H1 (cell line): ENCODE measurements around the gene STK40. TPM values are rescaled to one million over a fixed set of nuclear protein-coding genes. Genes with fewer than 3 reads are reported as not detected.

ENCODE experiments used
- CTCF ChIA-PET: fragments of 300-600 bp; sonication (Branson Sonifier 250); formaldehyde crosslinking; loops from one replicate; lab custom pipeline; 2021; ENCODE audit not compliant: partially characterized antibody; lab: Charles Lee
- POLR2A ChIA-PET: fragments of 300-600 bp; sonication (Branson Sonifier 250); formaldehyde crosslinking; loops from one replicate; lab custom pipeline; 2021; ENCODE audit warnings: inconsistent platforms; ENCODE audit not compliant: partially characterized antibody; lab: Charles Lee
- DNase-seq, 2 experiments: peaks; one replicate each; pipeline versions ENCODE4 v3.0.0 to v3.0.0-alpha.2; 2010 to 2022; ENCODE audit warnings: low spot score in 2 of 2, low read depth in 1 of 2, mixed read lengths in 1 of 2
- FAIRE-seq: peaks from 2 replicates; lab custom pipeline; 2011; peaks lifted over from hg19 to GRCh38; lab: Jason Lieb, UNC
- H2AFZ ChIP-seq: 2 replicates; pipeline ENCODE4 v1.8.1; 2012; ENCODE audit warnings: low read length, inconsistent platforms
- H2AK5ac ChIP-seq: 2 replicates; pipeline ENCODE4 v1.6.1; 2013; ENCODE audit warnings: low read depth, low read length
- H2BK120ac ChIP-seq: replicated peaks from 2 replicates; pipeline ENCODE3; 2013; ENCODE audit warnings: low read depth, low read length, inconsistent platforms
- H2BK12ac ChIP-seq: 2 replicates; pipeline ENCODE4 v1.6.1; 2013; ENCODE audit warnings: low read depth, low read length
- H2BK15ac ChIP-seq: 2 replicates; pipeline ENCODE4 v1.6.1; 2013; ENCODE audit warnings: low read length
- H2BK20ac ChIP-seq: 2 replicates; pipeline ENCODE4 v1.6.1; 2013; ENCODE audit warnings: low read length
- H2BK5ac ChIP-seq: 2 replicates; pipeline ENCODE4 v1.6.1; 2013; ENCODE audit warnings: low read depth, low read length
- H3K14ac ChIP-seq: 2 replicates; pipeline ENCODE4 v1.6.1; 2013; ENCODE audit warnings: inconsistent platforms; ENCODE audit not compliant: insufficient read length
- H3K18ac ChIP-seq: 2 replicates; pipeline ENCODE4 v1.6.1; 2013; ENCODE audit warnings: low read length; ENCODE audit errors: extremely low read depth
- H3K23ac ChIP-seq: 2 replicates; pipeline ENCODE4 v1.6.1; 2013; ENCODE audit warnings: inconsistent platforms; ENCODE audit not compliant: insufficient read length
- H3K23me2 ChIP-seq: 2 replicates; pipeline ENCODE4 v1.6.1; 2013; ENCODE audit warnings: low read depth, low read length
- H3K27ac ChIP-seq: 2 replicates; pipeline ENCODE4 v1.6.1; 2011; ENCODE audit warnings: low read depth, low read length, inconsistent platforms
- H3K27me3 ChIP-seq, 4 experiments: replicated peaks in 1 of 4; 1 replicate in 1 of 4; 2 replicates in 3 of 4; pipeline versions ENCODE4 v1.6.1 to v1.8.1; 2011 to 2013; ENCODE audit warnings: low read length in 3 of 4, mild to moderate bottlenecking in 3 of 4, inconsistent platforms in 2 of 4, mixed read lengths in 2 of 4, moderate library complexity in 1 of 4; ENCODE audit not compliant: control insufficient read depth in 3 of 4, insufficient read depth in 3 of 4; ENCODE audit errors: extremely low read depth in 1 of 4
- H3K36me3 ChIP-seq, 4 experiments: 2 replicates each; pipeline versions ENCODE4 v1.6.1 to v1.8.1; 2011 to 2013; ENCODE audit warnings: mild to moderate bottlenecking in 4 of 4, low read length in 3 of 4, moderate library complexity in 2 of 4, control low read depth in 1 of 4, inconsistent platforms in 1 of 4; ENCODE audit not compliant: insufficient read depth in 4 of 4, control insufficient read depth in 2 of 4
- H3K4ac ChIP-seq: replicated peaks from 2 replicates; pipeline ENCODE3; 2013; ENCODE audit warnings: low read length, low read depth, mixed read lengths, inconsistent platforms; ENCODE audit not compliant: insufficient read length
- H3K4me1 ChIP-seq, 4 experiments: replicated peaks in 1 of 4; 1 replicate in 1 of 4; 2 replicates in 3 of 4; pipeline versions ENCODE4 v1.6.1 to v1.8.1; 2011 to 2013; ENCODE audit warnings: low read length in 3 of 4, inconsistent platforms in 2 of 4, mixed read lengths in 1 of 4; ENCODE audit not compliant: insufficient read depth in 4 of 4, control insufficient read depth in 3 of 4
- H3K4me2 ChIP-seq, 2 experiments: 2 replicates each; pipeline versions ENCODE4 v1.6.1 to v1.8.1; 2011 to 2013; ENCODE audit warnings: low read depth in 2 of 2, low read length in 2 of 2, control low read depth in 1 of 2, inconsistent platforms in 1 of 2, mild to moderate bottlenecking in 1 of 2; ENCODE audit not compliant: insufficient read depth in 1 of 2
- H3K4me3 ChIP-seq, 4 experiments: fragments of 200-600, 300-600 bp in 1 of 4; sonication (generic), shearing (Covaris generic), sonication (Bioruptor Twin) in 1 of 4; 2 replicates each; pipeline versions ENCODE4 v1.5.1 to v1.8.1; 2011 to 2016; ENCODE audit warnings: low read length in 4 of 4, low read depth in 3 of 4, control low read depth in 2 of 4, inconsistent platforms in 2 of 4, mild to moderate bottlenecking in 2 of 4, mixed read lengths in 1 of 4, moderate library complexity in 1 of 4; ENCODE audit not compliant: insufficient read depth in 2 of 4; ENCODE audit errors: extremely low read depth in 1 of 4
- H3K56ac ChIP-seq: replicated peaks from 2 replicates; pipeline ENCODE3; 2013; ENCODE audit warnings: low read depth, mild to moderate bottlenecking, mixed read lengths, low read length, inconsistent platforms; ENCODE audit not compliant: insufficient read length
- H3K79me1 ChIP-seq: 2 replicates; pipeline ENCODE4 v1.6.1; 2013; ENCODE audit warnings: low read depth, low read length, control low read depth
- H3K79me2 ChIP-seq, 2 experiments: 2 replicates each; pipeline versions ENCODE4 v1.6.1 to v1.8.1; 2012 to 2013; ENCODE audit warnings: low read length in 2 of 2, mild to moderate bottlenecking in 2 of 2, inconsistent platforms in 1 of 2; ENCODE audit not compliant: insufficient read depth in 2 of 2, control insufficient read depth in 1 of 2
- H3K9ac ChIP-seq, 4 experiments: replicated peaks in 1 of 4; 1 replicate in 1 of 4; 2 replicates in 3 of 4; pipeline versions ENCODE4 v1.6.1 to v1.8.1; 2011 to 2013; ENCODE audit warnings: low read depth in 3 of 4, low read length in 3 of 4, control low read depth in 2 of 4, mild to moderate bottlenecking in 2 of 4, moderate library complexity in 2 of 4, inconsistent platforms in 1 of 4; ENCODE audit errors: extremely low read depth in 1 of 4
- H3K9me3 ChIP-seq, 2 experiments: 2 replicates each; pipeline versions ENCODE4 v1.6.1 to v1.8.1; 2012 to 2013; ENCODE audit warnings: mild to moderate bottlenecking in 2 of 2, moderate library complexity in 2 of 2, control low read depth in 1 of 2, inconsistent platforms in 1 of 2, low read depth in 1 of 2, low read length in 1 of 2, mixed read lengths in 1 of 2; ENCODE audit not compliant: insufficient read depth in 2 of 2
- H4K20me1 ChIP-seq, 2 experiments: replicated peaks in 1 of 2; 2 replicates each; pipeline versions ENCODE3 to v1.8.1; 2011 to 2013; ENCODE audit warnings: inconsistent platforms in 2 of 2, low read length in 2 of 2, mild to moderate bottlenecking in 1 of 2; ENCODE audit not compliant: insufficient read depth in 2 of 2, control insufficient read depth in 1 of 2
- H4K5ac ChIP-seq: 2 replicates; pipeline ENCODE4 v1.6.1; 2013; ENCODE audit warnings: low read length, low read depth, mixed read lengths, inconsistent platforms; ENCODE audit not compliant: insufficient read length
- H4K8ac ChIP-seq: 2 replicates; pipeline ENCODE4 v1.8.0; 2013; ENCODE audit warnings: mild to moderate bottlenecking, moderate library complexity, low read length, inconsistent platforms; ENCODE audit not compliant: insufficient read depth; ENCODE audit errors: extremely low read depth
- H4K91ac ChIP-seq: replicated peaks from 2 replicates; pipeline ENCODE3; 2013; ENCODE audit warnings: low read length, mixed read lengths, inconsistent platforms; ENCODE audit not compliant: insufficient read length
- CHD2 ChIP-seq: IDR thresholded peaks from 2 replicates; pipeline ENCODE4 v1.6.1; 2012; ENCODE audit warnings: low read length, improper control_type of control experiment
- CTBP2 ChIP-seq: IDR thresholded peaks from 2 replicates; pipeline ENCODE4 v1.7.0; 2011; ENCODE audit warnings: borderline replicate concordance, mild to moderate bottlenecking, moderate library complexity, mixed read lengths, low read length; ENCODE audit not compliant: insufficient read depth, insufficient read length
- KDM1A ChIP-seq: fragments of 200-600, 300-600 bp; sonication (generic); IDR thresholded peaks from 2 replicates; pipeline ENCODE4 v1.7.1; 2016; ENCODE audit warnings: mild to moderate bottlenecking, low read length, borderline replicate concordance
- RAD21 ChIP-seq, 2 experiments: IDR thresholded peaks in 1 of 2; conservative IDR thresholded peaks in 1 of 2; 2 replicates each; pipeline ENCODE4 v1.6.1; 2011; ENCODE audit warnings: low read depth in 2 of 2, low read length in 2 of 2, improper control_type of control experiment in 1 of 2, inconsistent platforms in 1 of 2, mild to moderate bottlenecking in 1 of 2, moderate library complexity in 1 of 2
- SAP30 ChIP-seq: fragments of 300-600 bp; sonication (generic); IDR thresholded peaks from 2 replicates; pipeline ENCODE4 v1.7.1; 2012; ENCODE audit warnings: low read length, moderate library complexity, mild to moderate bottlenecking, inconsistent platforms; ENCODE audit not compliant: insufficient read depth, insufficient replicate concordance
- WGBS, 2 experiments: shearing (Covaris generic) in 1 of 2; methylation state at CpG; one replicate each; pipeline versions ENCODE4 v1.1.6 to v1.1.7; 2013 to 2015; ENCODE audit warnings: low lambda C conversion rate in 2 of 2, mixed read lengths in 2 of 2, inconsistent platforms in 1 of 2, low coverage in 1 of 2, missing lambda C conversion rate in 1 of 2; ENCODE audit not compliant: insufficient replicate concordance in 2 of 2, insufficient coverage in 1 of 2, insufficient read length in 1 of 2; ENCODE audit errors: extremely low coverage in 1 of 2, missing lambda C conversion rate in 1 of 2; 5-methylcytosine and 5-hydroxymethylcytosine counted together
- polyA plus RNA-seq, 7 experiments: library from polyadenylated mRNA; depleted of rRNA in 3 of 7; stranded (reverse) in 5 of 7; unstranded in 2 of 7; fragments of >200 nt in 5 of 7; fragments of 200-250 nt in 2 of 7; gene quantifications; 1 replicate in 5 of 7; 2 replicates in 1 of 7; 4 replicates in 1 of 7; pipeline versions ENCODE4 v1.2.1 to v1.2.3, GENCODE V29; 2011 to 2013; ENCODE audit warnings: missing spikeins in 2 of 7, mixed read lengths in 2 of 7
- total RNA-seq: library from RNA; stranded (reverse); fragmentation: NEBNext Ultra II Directional; extraction: Animal tissue kit (Norgen Biotek cat#: 25700); gene quantifications from 2 replicates; pipeline ENCODE4 v1.2.1, GENCODE V29; 2021
- TF ChIP-seq, protein P1 (sequence below), 3 experiments: IDR thresholded peaks; 1 replicate in 2 of 3; 2 replicates in 1 of 3; pipeline versions ENCODE4 v1.5.1 to v1.6.1; 2011; ENCODE audit warnings: low read length in 3 of 3, mild to moderate bottlenecking in 3 of 3, inconsistent platforms in 2 of 3, low read depth in 1 of 3, moderate library complexity in 1 of 3; ENCODE audit not compliant: insufficient read depth in 1 of 3; ENCODE audit errors: control extremely low read depth in 1 of 3

Gene STK40
- total and polyA plus RNA-seq, 2 of the 8 experiments (the other 6 are each of a cell fraction or from before 2014, with no cell fraction given) = 13.6 to 28.6 TPM

GRCh38 chr1:36397378-36398230 lies 11.9 kb upstream of the STK40 start, which contains the start of gene LSM10:
TSS of gene LSM10 (minus strand) at chr1:36397908. CDS start at chr1:36394129, 3,779 bp downstream.
- peaks cover 11% of the 10 kb centered on the region for H3K23me2 ChIP-seq
- peak within 1 kb of the TSS; percentile 91 for H3K18ac ChIP-seq
- peaks cover 0 to 11% of the 10 kb centered on the region in 2 experiments; a peak in 3 of 4 replicates for H3K79me2 ChIP-seq
- peak within 1 kb of the TSS; percentile 62 for H4K5ac ChIP-seq
- WGBS, 2 experiments = 2% methylated on average over 58 of the region's 60 CpGs; no CpG with 5 or more reads in 1 of the 2 experiments
- POLR2A ChIA-PET = interaction anchor here (0.8 to 6.2 kb wide), 13 partner anchors 11 to 1676 kb away, joined by 3 to 36 read pairs (median 3); partner anchors contain the start of genes EVA1B and SH3D21
- H3K79me1 ChIP-seq = peaks cover 3% of the 10 kb centered on the region; the same call in 1 of the 2 replicates
- peak within 1 kb of the TSS; percentile 60 to 94 (median 76) for H3K9ac ChIP-seq
- CTCF ChIA-PET = interaction anchor here (0.8 to 3.6 kb wide), 8 partner anchors 8 to 173 kb away, joined by 3 to 28 read pairs (median 4); partner anchors contain the start of genes OSCP1 and THRAP3
- H2BK5ac ChIP-seq = peak within 1 kb of the TSS; percentile 85
- H2BK120ac ChIP-seq = no peak within 1 kb of the TSS
- H4K20me1 ChIP-seq = peaks cover 0 to 7% of the 10 kb centered on the region in 2 experiments
- no peak within 1 kb of the TSS for H3K23ac ChIP-seq
- no peak within 1 kb of the TSS for H4K91ac ChIP-seq
- no peak within 1 kb of the TSS for H2BK20ac ChIP-seq
- peak within 1 kb of the TSS; percentile 66; the same call in 1 of the 2 replicates for H2AFZ ChIP-seq
- peak within 1 kb of the TSS; percentile 48; the same call in 1 of the 2 replicates for H2AK5ac ChIP-seq
- H3K9me3 ChIP-seq = no peaks in the 10 kb centered on the region
- peak within 1 kb of the TSS; percentile 96 for H4K8ac ChIP-seq
- peak within 1 kb of the TSS; percentile 87 to 98 for H3K4me2 ChIP-seq
- FAIRE-seq (peak; percentile 60), DNase-seq (peak; percentile 73 to 94)
- H3K36me3 ChIP-seq = peaks cover 3 to 14% (median 11%) of the 10 kb centered on the region in 4 experiments; a peak in 7 of 8 replicates
- peak within 1 kb of the TSS; percentile 81; the same call in 1 of the 2 replicates for H2BK15ac ChIP-seq
- no peaks in the 10 kb centered on the region for H3K27me3 ChIP-seq
- peak within 1 kb of the TSS; percentile 73 to 87 (median 78) for H3K4me3 ChIP-seq
- peak within 1 kb of the TSS; percentile 64 for H3K56ac ChIP-seq
- no peak within 1 kb of the TSS for H3K14ac ChIP-seq
- peaks cover 0 to 12% (median 11%) of the 10 kb centered on the region in 4 experiments; a peak in 5 of 7 replicates for H3K4me1 ChIP-seq
- peak within 1 kb of the TSS; percentile 84 for H3K4ac ChIP-seq
- H2BK12ac ChIP-seq = peak within 1 kb of the TSS; percentile 80; the same call in 1 of the 2 replicates
- H3K27ac ChIP-seq = 0 out of 2 replicates have a peak within 1 kb of the TSS, but pooled peaks have one; percentile 25
- TF ChIP-seq CTBP2 (peak; percentile 35), KDM1A (no peak), CHD2 (peak; percentile 27; the same call in 1 of the 2 replicates), RAD21 (IDR thresholded peaks at IDR 0.05 in 1 of 2, conservative IDR thresholded peaks at IDR 0.05 in 1 of 2; ENCODE audit: low read depth in 2 of 2, low read length in 2 of 2) (no peak), SAP30 (peak; percentile 58)
- TF ChIP-seq, protein P1, sequence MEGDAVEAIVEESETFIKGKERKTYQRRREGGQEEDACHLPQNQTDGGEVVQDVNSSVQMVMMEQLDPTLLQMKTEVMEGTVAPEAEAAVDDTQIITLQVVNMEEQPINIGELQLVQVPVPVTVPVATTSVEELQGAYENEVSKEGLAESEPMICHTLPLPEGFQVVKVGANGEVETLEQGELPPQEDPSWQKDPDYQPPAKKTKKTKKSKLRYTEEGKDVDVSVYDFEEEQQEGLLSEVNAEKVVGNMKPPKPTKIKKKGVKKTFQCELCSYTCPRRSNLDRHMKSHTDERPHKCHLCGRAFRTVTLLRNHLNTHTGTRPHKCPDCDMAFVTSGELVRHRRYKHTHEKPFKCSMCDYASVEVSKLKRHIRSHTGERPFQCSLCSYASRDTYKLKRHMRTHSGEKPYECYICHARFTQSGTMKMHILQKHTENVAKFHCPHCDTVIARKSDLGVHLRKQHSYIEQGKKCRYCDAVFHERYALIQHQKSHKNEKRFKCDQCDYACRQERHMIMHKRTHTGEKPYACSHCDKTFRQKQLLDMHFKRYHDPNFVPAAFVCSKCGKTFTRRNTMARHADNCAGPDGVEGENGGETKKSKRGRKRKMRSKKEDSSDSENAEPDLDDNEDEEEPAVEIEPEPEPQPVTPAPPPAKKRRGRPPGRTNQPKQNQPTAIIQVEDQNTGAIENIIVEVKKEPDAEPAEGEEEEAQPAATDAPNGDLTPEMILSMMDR (IDR thresholded peaks at IDR 0.05; ENCODE audit: control extremely low read depth in 1 of 3, insufficient read depth in 1 of 3, low read depth in 1 of 3, low read length in 3 of 3) = peak in 1 of 3 experiments; percentile 0; a peak in 1 of 4 replicates
